ENCODE results near the gene KAT8.

Gene KAT8

DNA sequence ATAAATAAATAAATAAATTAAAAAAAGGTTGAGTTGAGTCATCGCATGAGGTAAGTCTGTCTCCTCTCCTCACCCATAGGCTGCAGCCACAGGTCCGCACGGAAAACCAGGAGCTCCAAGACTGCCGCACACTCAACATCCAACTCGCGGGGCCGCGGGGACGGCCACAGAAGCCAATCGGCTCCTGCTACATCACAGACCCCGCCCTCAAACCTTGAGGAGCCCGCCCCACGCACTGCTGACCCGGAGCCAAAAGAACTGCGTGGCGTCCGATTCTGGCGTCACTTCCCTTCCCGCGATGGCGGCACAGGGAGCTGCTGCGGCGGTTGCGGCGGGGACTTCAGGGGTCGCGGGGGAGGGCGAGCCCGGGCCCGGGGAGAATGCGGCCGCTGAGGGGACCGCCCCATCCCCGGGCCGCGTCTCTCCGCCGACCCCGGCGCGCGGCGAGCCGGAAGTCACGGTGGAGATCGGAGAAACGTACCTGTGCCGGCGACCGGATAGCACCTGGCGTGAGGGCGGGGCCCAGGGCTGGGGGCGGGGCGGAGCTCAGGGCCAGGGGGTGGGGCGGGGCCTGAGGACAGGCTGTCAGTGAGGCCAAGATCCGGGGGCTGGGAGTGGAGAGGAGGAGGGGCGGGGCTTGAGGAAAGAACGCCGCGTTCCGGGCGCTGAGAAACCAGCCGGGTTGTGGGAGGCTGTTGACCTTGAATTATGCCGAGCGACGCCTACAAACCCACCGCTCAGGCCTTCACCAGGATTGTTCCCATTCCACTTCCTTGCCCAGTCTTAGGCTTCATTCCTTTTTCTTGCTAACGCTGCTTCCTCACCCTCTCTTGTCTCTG lies at the start of gene KAT8:
TSS of gene KAT8 (plus strand) at position 281 of the 839 bp plus-strand sequence. CDS start at position 299, 18 bp downstream.
- DNase-seq: peak; percentile 98

GRCh38 chr16:31071861-31072260 lies 45.6 kb upstream of the KAT8 start:
- no peak for DNase-seq

DNA sequence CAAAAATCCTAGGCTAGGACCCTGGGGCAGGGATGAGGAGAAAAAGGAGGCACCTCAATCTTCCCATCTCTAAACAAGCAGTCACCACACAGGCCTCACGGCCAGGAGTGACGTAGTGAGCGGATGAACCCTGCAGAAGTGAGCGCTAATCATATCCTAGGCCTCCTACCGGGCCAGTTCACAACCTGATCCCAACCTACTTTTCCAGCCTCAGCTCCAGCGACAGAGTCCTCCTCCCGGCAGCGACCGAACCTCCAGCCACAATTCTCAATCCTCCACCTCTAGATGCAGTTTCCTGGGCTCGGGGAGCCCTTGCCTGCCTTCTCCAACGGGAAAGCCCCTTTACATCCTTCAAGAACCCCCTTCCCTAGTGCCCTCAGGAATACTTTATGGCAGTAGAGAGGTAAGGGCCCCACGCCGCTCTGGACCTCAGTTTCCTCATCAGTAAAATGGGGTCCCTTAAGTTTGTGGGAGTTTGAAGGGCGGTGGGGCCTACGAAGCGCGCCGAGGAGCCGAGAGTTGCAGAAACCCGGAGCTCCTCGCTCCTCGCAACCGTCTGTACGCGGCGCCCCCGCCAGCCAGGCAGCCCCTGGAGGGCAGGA lies 44.8 kb upstream of the KAT8 start:
- DNase-seq: no peak

GRCh38 chr16:31073142-31073969 lies 44.1 kb upstream of the KAT8 start:
- DNase-seq: peak; percentile 77

- DNase-seq: peak; percentile 98
Observed at GRCh38 chr16:31073970-31074813, 43.3 kb upstream of the KAT8 start, which contains the start of the genes ZNF646 and ZNF668. ZNF646 (plus strand) TSS chr16:31074422; CDS start chr16:31076325, 1,903 bp downstream. ZNF668 (minus strand) TSS chr16:31074240; CDS start chr16:31064459, 9,781 bp downstream.

DNA sequence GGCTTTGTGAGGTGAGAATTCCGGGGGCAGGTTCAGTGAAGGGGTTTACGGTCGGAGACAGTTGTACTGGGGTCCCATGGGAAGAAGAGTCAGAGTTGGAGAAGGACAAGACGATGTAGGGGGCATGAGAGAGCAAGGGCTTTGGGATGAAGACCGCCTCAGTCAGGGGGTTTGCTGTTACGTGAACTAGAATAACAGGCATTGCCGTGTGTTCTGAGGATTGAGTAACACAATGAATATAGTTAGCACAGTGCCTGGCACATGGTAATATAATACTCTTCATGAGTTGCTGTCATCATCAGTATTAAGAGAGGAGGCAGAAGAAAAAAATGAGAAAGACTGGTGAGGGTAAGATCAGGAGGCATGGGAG lies 42.7 kb upstream of the KAT8 start:
- no peak for DNase-seq

- no peak for DNase-seq
Observed at GRCh38 chr16:31076319-31076718, 41.1 kb upstream of the KAT8 start.

DNA sequence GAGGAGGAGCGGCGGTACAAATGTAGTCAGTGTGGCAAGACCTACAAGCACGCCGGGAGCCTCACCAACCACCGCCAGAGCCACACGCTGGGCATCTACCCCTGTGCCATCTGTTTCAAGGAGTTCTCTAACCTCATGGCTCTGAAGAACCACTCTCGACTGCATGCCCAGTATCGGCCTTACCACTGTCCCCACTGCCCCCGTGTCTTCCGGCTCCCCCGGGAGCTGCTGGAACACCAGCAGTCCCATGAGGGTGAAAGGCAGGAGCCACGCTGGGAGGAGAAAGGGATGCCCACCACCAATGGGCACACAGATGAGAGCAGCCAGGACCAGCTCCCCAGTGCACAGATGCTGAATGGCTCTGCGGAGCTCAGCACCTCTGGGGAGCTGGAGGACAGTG lies 40.4 kb upstream of the KAT8 start:
- DNase-seq: no peak

DNA sequence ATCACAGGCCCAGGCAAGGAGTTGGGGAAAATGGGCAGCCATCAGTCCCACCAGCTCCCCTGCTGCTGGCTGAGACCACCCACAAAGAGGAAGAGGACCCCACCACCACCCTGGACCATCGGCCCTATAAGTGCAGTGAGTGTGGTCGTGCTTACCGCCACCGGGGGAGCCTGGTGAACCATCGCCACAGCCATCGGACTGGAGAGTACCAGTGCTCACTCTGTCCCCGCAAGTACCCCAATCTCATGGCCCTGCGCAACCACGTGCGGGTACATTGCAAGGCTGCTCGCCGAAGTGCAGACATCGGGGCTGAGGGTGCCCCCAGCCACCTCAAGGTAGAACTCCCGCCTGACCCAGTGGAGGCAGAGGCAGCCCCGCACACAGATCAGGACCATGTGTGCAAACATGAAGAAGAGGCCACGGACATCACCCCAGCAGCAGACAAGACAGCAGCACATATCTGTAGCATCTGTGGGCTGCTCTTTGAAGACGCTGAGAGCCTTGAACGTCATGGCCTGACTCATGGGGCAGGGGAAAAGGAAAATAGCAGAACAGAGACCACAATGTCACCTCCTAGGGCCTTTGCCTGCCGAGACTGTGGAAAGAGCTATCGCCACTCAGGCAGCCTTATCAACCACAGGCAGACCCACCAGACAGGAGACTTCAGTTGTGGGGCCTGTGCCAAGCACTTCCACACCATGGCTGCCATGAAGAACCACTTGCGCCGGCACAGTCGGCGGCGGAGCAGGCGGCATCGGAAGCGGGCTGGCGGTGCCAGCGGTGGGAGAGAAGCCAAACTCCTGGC lies 39.7 kb upstream of the KAT8 start:
- DNase-seq: no peak

GRCh38 chr16:31078597-31079341 lies 38.7 kb upstream of the KAT8 start:
- no peak for DNase-seq

GRCh38 chr16:31079342-31079944 lies 38.0 kb upstream of the KAT8 start:
- DNase-seq: no peak

GRCh38 chr16:31080035-31080629 lies 37.3 kb upstream of the KAT8 start:
- DNase-seq: no peak

GRCh38 chr16:31080756-31081419 lies 36.6 kb upstream of the KAT8 start:
- DNase-seq: no peak

- DNase-seq: no peak
Observed at GRCh38 chr16:31081428-31082351, 35.8 kb upstream of the KAT8 start.

DNA sequence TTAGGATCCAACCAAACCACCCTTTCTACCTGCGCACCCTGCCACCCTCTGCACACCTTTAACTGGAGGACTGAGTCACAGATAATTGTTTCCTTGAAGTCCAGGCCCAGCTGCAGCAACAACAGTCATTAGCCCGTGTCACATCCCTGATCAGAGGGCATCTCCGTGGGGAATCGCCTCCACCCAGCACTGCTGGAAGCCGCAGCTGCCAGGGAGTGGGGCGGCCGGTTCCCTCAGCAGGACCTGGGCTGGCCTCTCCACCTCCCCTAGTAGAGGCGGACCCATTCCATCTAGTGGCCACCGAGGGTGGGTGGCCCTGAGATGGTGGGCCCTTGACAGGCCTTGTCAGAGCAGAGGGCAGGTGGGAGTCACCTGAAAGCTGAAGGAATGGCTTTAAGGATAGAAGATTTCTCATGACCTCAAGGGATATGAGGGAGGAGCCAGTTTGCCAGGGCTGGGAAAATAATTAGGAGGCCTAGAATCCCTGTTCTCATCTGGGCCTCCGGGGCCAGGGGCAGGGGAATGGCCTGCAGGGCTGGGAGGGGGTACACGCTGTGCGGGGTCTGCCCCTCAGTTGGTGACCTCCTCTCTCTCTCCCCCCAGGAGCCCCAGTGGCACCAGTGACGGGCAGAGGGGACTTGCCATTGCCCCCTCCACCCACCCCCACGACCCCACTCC lies 35.0 kb upstream of the KAT8 start:
- no peak for DNase-seq

- DNase-seq: no peak
Observed at GRCh38 chr16:31083081-31083480, 34.4 kb upstream of the KAT8 start.

- DNase-seq: no peak
Observed at GRCh38 chr16:31083556-31083955, 33.9 kb upstream of the KAT8 start.

- DNase-seq: no peak
Observed at GRCh38 chr16:31083981-31084380, 33.5 kb upstream of the KAT8 start.
